HEK293T (cell line): Measurements from ENCODE around the gene MARK4.

Experiments used
- ARNT ChIP-seq: fragments of 450-650 bp; IDR thresholded peaks from 2 replicates; pipeline ENCODE4 v1.6.1; 2017; ENCODE audit warnings: mild to moderate bottlenecking
- BHLHE40 ChIP-seq: fragments of 450-650 bp; IDR thresholded peaks from 2 replicates; pipeline ENCODE4 v1.6.1; 2016; ENCODE audit warnings: mild to moderate bottlenecking, moderate library complexity, borderline replicate concordance
- CTBP1 ChIP-seq: fragments of 450-650 bp; IDR thresholded peaks from 2 replicates; pipeline ENCODE4 v1.6.1; 2016; ENCODE audit warnings: borderline replicate concordance
- ELF4 ChIP-seq: fragments of 450-650 bp; IDR thresholded peaks from 2 replicates; pipeline ENCODE4 v1.6.1; 2017; ENCODE audit warnings: antibody characterized with exemption
- FOXK2 ChIP-seq: fragments of 450-650 bp; IDR thresholded peaks from 2 replicates; pipeline ENCODE4 v1.6.1; 2016; ENCODE audit warnings: mild to moderate bottlenecking
- FOXM1 ChIP-seq: fragments of 450-650 bp; IDR thresholded peaks from 2 replicates; pipeline ENCODE4 v1.6.1; 2017; ENCODE audit warnings: mild to moderate bottlenecking, borderline replicate concordance
- HDGF ChIP-seq: fragments of 450-650 bp; IDR thresholded peaks from 2 replicates; pipeline ENCODE4 v1.6.1; 2017; ENCODE audit warnings: antibody characterized with exemption, borderline replicate concordance
- L3MBTL2 ChIP-seq: fragments of 450-650 bp; conservative IDR thresholded peaks from 2 replicates; pipeline ENCODE4 v1.6.1; 2016; ENCODE audit warnings: mild to moderate bottlenecking
- LEF1 ChIP-seq: fragments of 450-650 bp; IDR thresholded peaks from 2 replicates; pipeline ENCODE4 v1.6.1; 2017; ENCODE audit warnings: mild to moderate bottlenecking, borderline replicate concordance
- NFRKB ChIP-seq: fragments of 450-650 bp; IDR thresholded peaks from 2 replicates; pipeline ENCODE4 v1.6.1; 2016; ENCODE audit warnings: mild to moderate bottlenecking, moderate library complexity
- SP1 ChIP-seq: fragments of 450-650 bp; IDR thresholded peaks from 2 replicates; pipeline ENCODE4 v1.6.1; 2017
- SUZ12 ChIP-seq: fragments of 450-650 bp; IDR thresholded peaks from 2 replicates; pipeline ENCODE4 v1.6.1; 2016; ENCODE audit warnings: mild to moderate bottlenecking
- ZNF384 ChIP-seq: fragments of 450-650 bp; IDR thresholded peaks from 2 replicates; pipeline ENCODE4 v1.6.1; 2016
- TF ChIP-seq, protein P1 (sequence below): fragments of 450-650 bp; IDR thresholded peaks from 2 replicates; pipeline ENCODE4 v1.6.1; 2016

- TF ChIP-seq ZNF384 (no peak), SP1 (no peak), BHLHE40 (no peak), ELF4 (no peak), LEF1 (no peak), ARNT (no peak), CTBP1 (no peak), FOXM1 (no peak), SUZ12 (no peak), NFRKB (no peak), L3MBTL2 (no peak), FOXK2 (no peak), HDGF (no peak)
- TF ChIP-seq, protein P1, sequence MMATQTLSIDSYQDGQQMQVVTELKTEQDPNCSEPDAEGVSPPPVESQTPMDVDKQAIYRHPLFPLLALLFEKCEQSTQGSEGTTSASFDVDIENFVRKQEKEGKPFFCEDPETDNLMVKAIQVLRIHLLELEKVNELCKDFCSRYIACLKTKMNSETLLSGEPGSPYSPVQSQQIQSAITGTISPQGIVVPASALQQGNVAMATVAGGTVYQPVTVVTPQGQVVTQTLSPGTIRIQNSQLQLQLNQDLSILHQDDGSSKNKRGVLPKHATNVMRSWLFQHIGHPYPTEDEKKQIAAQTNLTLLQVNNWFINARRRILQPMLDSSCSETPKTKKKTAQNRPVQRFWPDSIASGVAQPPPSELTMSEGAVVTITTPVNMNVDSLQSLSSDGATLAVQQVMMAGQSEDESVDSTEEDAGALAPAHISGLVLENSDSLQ, result no peak
These were observed 5.7 kb upstream of the MARK4 start, which contains the start of gene EXOC3L2 for GRCh38 chr19:45245334-45245787.
